ENCODE data around the gene ACP4. TPM values are rescaled to one million over a fixed set of nuclear protein-coding genes. Genes with fewer than 3 reads are reported as not detected.
"Not testable (repeated sequence)": the region's sequence is repeated elsewhere in the genome, so short reads cannot be mapped to it uniquely, and the experiment has no call there.

The ACP4 gene
- total RNA-seq, 2 experiments from 2014 or later: not detected

GRCh38 chr19:50763521-50763920 lies 26.7 kb upstream of the ACP4 start:
- DNase-seq; H3K4me3 Mint-ChIP-seq; H3K9me3 Mint-ChIP-seq; H3K27ac Mint-ChIP-seq; intact Hi-C loops (cut with micrococcal nuclease); H3K4me1 Mint-ChIP-seq (ENCODE audit: low read depth); H3K36me3 Mint-ChIP-seq (ENCODE audit: low read depth); CTCF ChIA-PET: not testable (repeated sequence)
- peaks cover 17% of the 10 kb centered on the region for H3K27me3 Mint-ChIP-seq (ENCODE audit: low read depth)

- H3K27ac Mint-ChIP-seq: no peak overlapping the region
- CTCF ChIA-PET: interaction anchor here (0.7 kb wide), 1 partner anchor 162 kb away, joined by 3 read pairs; no protein-coding TSS in a partner anchor
- H3K4me3 Mint-ChIP-seq: no peak overlapping the region
- DNase-seq: no peak
- H3K9me3 Mint-ChIP-seq: no peaks in the 10 kb centered on the region
- intact Hi-C loops (cut with micrococcal nuclease): no loop called here
- H3K4me1 Mint-ChIP-seq (ENCODE audit: low read depth): no peaks in the 10 kb centered on the region
- H3K36me3 Mint-ChIP-seq (ENCODE audit: low read depth): no peaks in the 10 kb centered on the region
- peaks cover 17% of the 10 kb centered on the region for H3K27me3 Mint-ChIP-seq (ENCODE audit: low read depth)
Measured at GRCh38 chr19:50764409-50764808, 25.8 kb upstream of the ACP4 start.

GRCh38 chr19:50766746-50767145 lies 23.5 kb upstream of the ACP4 start:
- DNase-seq; H3K4me3 Mint-ChIP-seq; H3K36me3 Mint-ChIP-seq (ENCODE audit: low read depth); H3K27ac Mint-ChIP-seq; CTCF ChIA-PET; H3K9me3 Mint-ChIP-seq; H3K4me1 Mint-ChIP-seq (ENCODE audit: low read depth); intact Hi-C loops (cut with micrococcal nuclease): not testable (repeated sequence)
- peaks cover 23% of the 10 kb centered on the region for H3K27me3 Mint-ChIP-seq (ENCODE audit: low read depth)

GRCh38 chr19:50767263-50767662 lies 23.0 kb upstream of the ACP4 start:
- H3K36me3 Mint-ChIP-seq (ENCODE audit: low read depth); H3K9me3 Mint-ChIP-seq; DNase-seq; H3K4me3 Mint-ChIP-seq; intact Hi-C loops (cut with micrococcal nuclease); H3K27ac Mint-ChIP-seq; CTCF ChIA-PET; H3K4me1 Mint-ChIP-seq (ENCODE audit: low read depth): not testable (repeated sequence)
- peaks cover 23% of the 10 kb centered on the region for H3K27me3 Mint-ChIP-seq (ENCODE audit: low read depth)

- no peaks in the 10 kb centered on the region for H3K36me3 Mint-ChIP-seq (ENCODE audit: low read depth)
- CTCF ChIA-PET: no interaction called here
- peaks cover 23% of the 10 kb centered on the region for H3K27me3 Mint-ChIP-seq (ENCODE audit: low read depth)
- intact Hi-C loops (cut with micrococcal nuclease): no loop called here
- DNase-seq: no peak
- H3K27ac Mint-ChIP-seq: no peak overlapping the region
- no peaks in the 10 kb centered on the region for H3K9me3 Mint-ChIP-seq
- no peaks in the 10 kb centered on the region for H3K4me1 Mint-ChIP-seq (ENCODE audit: low read depth)
- no peak overlapping the region for H3K4me3 Mint-ChIP-seq
Measured at GRCh38 chr19:50768277-50768676, 21.9 kb upstream of the ACP4 start.

GRCh38 chr19:50770164-50770563 lies 20.1 kb upstream of the ACP4 start, which contains the start of gene GPR32:
TSS of gene GPR32 (plus strand) at chr19:50770464. CDS start at chr19:50770601, 137 bp downstream.
- H3K4me1 Mint-ChIP-seq (ENCODE audit: low read depth); CTCF ChIA-PET; intact Hi-C loops (cut with micrococcal nuclease); H3K36me3 Mint-ChIP-seq (ENCODE audit: low read depth); H3K27ac Mint-ChIP-seq; H3K9me3 Mint-ChIP-seq; H3K4me3 Mint-ChIP-seq; DNase-seq: not testable (repeated sequence)
- peaks cover 19% of the 10 kb centered on the region for H3K27me3 Mint-ChIP-seq (ENCODE audit: low read depth)

- peaks cover 19% of the 10 kb centered on the region for H3K27me3 Mint-ChIP-seq (ENCODE audit: low read depth)
- DNase-seq: no peak
- no peak overlapping the region for H3K4me3 Mint-ChIP-seq
- no peak overlapping the region for H3K27ac Mint-ChIP-seq
- no peaks in the 10 kb centered on the region for H3K4me1 Mint-ChIP-seq (ENCODE audit: low read depth)
- no peaks in the 10 kb centered on the region for H3K36me3 Mint-ChIP-seq (ENCODE audit: low read depth)
- intact Hi-C loops (cut with micrococcal nuclease): no loop called here
- CTCF ChIA-PET: interaction anchor here (1.0 kb wide), 1 partner anchor 10 kb away, joined by 3 read pairs; no protein-coding TSS in a partner anchor
- no peaks in the 10 kb centered on the region for H3K9me3 Mint-ChIP-seq
Measured at GRCh38 chr19:50770888-50771287, 19.3 kb upstream of the ACP4 start.

- CTCF ChIA-PET: interaction anchor here (0.6 kb wide), 1 partner anchor 234 kb away, joined by 3 read pairs; no protein-coding TSS in a partner anchor
- Mint-ChIP-seq H3K4me1 (ENCODE audit: low read depth) (no peaks in the 10 kb centered on the region), H3K27me3 (ENCODE audit: low read depth) (peaks cover 17% of the 10 kb centered on the region), H3K9me3 (no peaks in the 10 kb centered on the region), H3K4me3 (no peak overlapping the region), H3K27ac (no peak overlapping the region), H3K36me3 (ENCODE audit: low read depth) (no peaks in the 10 kb centered on the region)
- DNase-seq: no peak
- intact Hi-C loops (cut with micrococcal nuclease): no loop called here
Measured at GRCh38 chr19:50772476-50772875, 17.7 kb upstream of the ACP4 start.

GRCh38 chr19:50772912-50773311 lies 17.3 kb upstream of the ACP4 start:
- H3K9me3 Mint-ChIP-seq; CTCF ChIA-PET; DNase-seq; H3K4me1 Mint-ChIP-seq (ENCODE audit: low read depth); H3K36me3 Mint-ChIP-seq (ENCODE audit: low read depth); H3K27ac Mint-ChIP-seq; H3K4me3 Mint-ChIP-seq; intact Hi-C loops (cut with micrococcal nuclease): not testable (repeated sequence)
- H3K27me3 Mint-ChIP-seq (ENCODE audit: low read depth): peaks cover 21% of the 10 kb centered on the region

GRCh38 chr19:50773454-50773853 lies 16.8 kb upstream of the ACP4 start:
- peaks cover 26% of the 10 kb centered on the region for H3K27me3 Mint-ChIP-seq (ENCODE audit: low read depth)
- H3K27ac Mint-ChIP-seq; CTCF ChIA-PET; H3K9me3 Mint-ChIP-seq; DNase-seq; H3K4me1 Mint-ChIP-seq (ENCODE audit: low read depth); H3K36me3 Mint-ChIP-seq (ENCODE audit: low read depth); H3K4me3 Mint-ChIP-seq; intact Hi-C loops (cut with micrococcal nuclease): not testable (repeated sequence)

- Mint-ChIP-seq H3K4me3 (no peak overlapping the region), H3K4me1 (ENCODE audit: low read depth) (peaks cover 3% of the 10 kb centered on the region), H3K27ac (no peak overlapping the region), H3K36me3 (ENCODE audit: low read depth) (no peaks in the 10 kb centered on the region), H3K27me3 (ENCODE audit: low read depth) (peaks cover 46% of the 10 kb centered on the region), H3K9me3 (no peaks in the 10 kb centered on the region)
- CTCF ChIA-PET: no interaction called here
- intact Hi-C loops (cut with micrococcal nuclease): no loop called here
- DNase-seq: no peak
Measured at GRCh38 chr19:50776131-50776530, 14.1 kb upstream of the ACP4 start.

GRCh38 chr19:50777261-50777660 lies 13.0 kb upstream of the ACP4 start:
- H3K9me3 Mint-ChIP-seq: no peaks in the 10 kb centered on the region
- H3K27me3 Mint-ChIP-seq (ENCODE audit: low read depth): peaks cover 51% of the 10 kb centered on the region

GRCh38 chr19:50777830-50778303 lies 12.3 kb upstream of the ACP4 start:
- H3K27me3 Mint-ChIP-seq (ENCODE audit: low read depth): peaks cover 57% of the 10 kb centered on the region
- intact Hi-C loops (cut with micrococcal nuclease): no loop called here
- H3K36me3 Mint-ChIP-seq (ENCODE audit: low read depth): no peaks in the 10 kb centered on the region
- no peaks in the 10 kb centered on the region for H3K9me3 Mint-ChIP-seq
- peaks cover 3% of the 10 kb centered on the region for H3K4me1 Mint-ChIP-seq (ENCODE audit: low read depth)
- no peak overlapping the region for H3K4me3 Mint-ChIP-seq
- CTCF ChIA-PET: no interaction called here
- DNase-seq: no peak
- H3K27ac Mint-ChIP-seq: no peak overlapping the region

More at GRCh38 chr19:50777261-50777660, 13.0 kb upstream of the ACP4 start:
- intact Hi-C loops (cut with micrococcal nuclease): no loop called here
- no peak overlapping the region for H3K27ac Mint-ChIP-seq
- H3K4me3 Mint-ChIP-seq: no peak overlapping the region
- CTCF ChIA-PET: interaction anchor here (0.7 to 1.3 kb wide), 3 partner anchors 52 to 108 kb away, joined by 3 read pairs; no protein-coding TSS in a partner anchor
- no peak for DNase-seq
- H3K36me3 Mint-ChIP-seq (ENCODE audit: low read depth): no peaks in the 10 kb centered on the region
- H3K4me1 Mint-ChIP-seq (ENCODE audit: low read depth): peaks cover 3% of the 10 kb centered on the region
